GM11168 (cell line): ENCODE measurements around the gene EPHB4.

Source experiments
- in situ Hi-C: fragments of 300-500 bp; cut with MboI; formaldehyde crosslinking; loops from one replicate; pipeline ENCODE4 v1.12.0; 2022; ENCODE audit warnings: low sequenced_read_pairs; ENCODE audit not compliant: unreplicated experiment

EPHB4 gene

DNA sequence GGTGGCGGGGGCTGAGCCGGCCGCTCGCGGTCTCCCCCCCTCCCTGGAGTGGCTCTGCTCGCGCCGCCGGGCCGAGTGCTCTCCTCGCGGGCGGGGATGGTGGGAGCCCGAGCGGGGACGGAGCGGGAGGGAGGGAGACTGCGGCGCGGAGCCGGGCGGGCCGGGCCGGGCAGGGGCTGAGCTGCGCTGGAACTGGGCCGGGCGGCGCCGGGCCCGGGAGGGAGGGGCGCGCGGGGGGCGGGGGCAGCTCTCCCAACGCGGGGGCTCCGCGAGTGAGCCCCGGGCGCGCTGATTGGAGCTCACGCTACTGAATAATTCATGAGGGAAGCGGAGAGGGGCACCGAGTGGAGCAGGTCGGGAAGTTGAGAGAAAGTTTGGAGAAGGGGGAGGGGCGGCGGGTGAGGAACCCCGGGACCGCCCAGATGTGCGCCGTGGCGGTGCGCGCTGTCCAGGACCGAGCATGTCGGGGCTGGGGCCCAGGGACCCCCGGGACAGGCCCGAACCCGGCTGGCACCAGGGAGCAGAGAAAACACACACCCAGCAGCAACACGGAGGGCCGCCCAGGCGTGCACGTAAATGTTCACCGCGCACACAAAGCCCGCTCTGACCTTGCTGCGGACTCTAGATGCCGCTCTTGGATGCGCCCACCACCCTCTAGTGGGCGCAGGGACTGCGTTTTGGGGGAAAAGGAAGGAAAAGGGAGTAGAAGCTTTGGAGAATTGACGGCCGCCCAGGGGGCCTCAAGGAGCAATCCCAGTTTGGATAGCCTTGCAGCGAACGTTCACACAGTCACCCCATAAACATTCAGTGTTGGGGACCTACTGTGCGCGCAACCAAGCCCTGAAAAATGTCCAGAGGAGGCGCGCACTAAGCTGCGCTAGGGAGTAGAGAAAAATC lies at the start of gene EPHB4:
Gene EPHB4 (minus strand): TSS at position 194 of the 897 bp plus-strand sequence. CDS start 493 bp downstream, outside the sequence.
- in situ Hi-C loops, result no loop called here

GRCh38 chr7:100875356-100875751 lies 48.0 kb upstream of the EPHB4 start:
- in situ Hi-C loops, result no loop called here

- in situ Hi-C loops, result no loop called here
Measured at GRCh38 chr7:100874577-100875355, 47.4 kb upstream of the EPHB4 start, which contains the start of gene SRRT. SRRT (plus strand) TSS chr7:100875103; CDS start chr7:100875591, 488 bp downstream.

DNA sequence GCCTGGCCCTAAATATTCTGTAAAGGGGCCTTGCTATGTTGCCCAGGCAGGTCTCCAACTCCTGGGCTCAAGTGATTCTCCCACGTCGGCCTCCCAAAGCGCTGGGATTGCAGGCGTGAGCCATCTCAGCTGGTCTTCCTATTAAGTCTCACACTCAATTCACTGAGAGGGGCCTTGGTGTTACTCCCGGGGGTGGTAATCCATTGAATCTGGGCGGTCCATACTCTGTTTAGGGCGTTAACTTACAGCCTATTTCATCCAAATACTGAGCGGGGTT lies 46.9 kb upstream of the EPHB4 start:
- in situ Hi-C loops, result no loop called here

DNA sequence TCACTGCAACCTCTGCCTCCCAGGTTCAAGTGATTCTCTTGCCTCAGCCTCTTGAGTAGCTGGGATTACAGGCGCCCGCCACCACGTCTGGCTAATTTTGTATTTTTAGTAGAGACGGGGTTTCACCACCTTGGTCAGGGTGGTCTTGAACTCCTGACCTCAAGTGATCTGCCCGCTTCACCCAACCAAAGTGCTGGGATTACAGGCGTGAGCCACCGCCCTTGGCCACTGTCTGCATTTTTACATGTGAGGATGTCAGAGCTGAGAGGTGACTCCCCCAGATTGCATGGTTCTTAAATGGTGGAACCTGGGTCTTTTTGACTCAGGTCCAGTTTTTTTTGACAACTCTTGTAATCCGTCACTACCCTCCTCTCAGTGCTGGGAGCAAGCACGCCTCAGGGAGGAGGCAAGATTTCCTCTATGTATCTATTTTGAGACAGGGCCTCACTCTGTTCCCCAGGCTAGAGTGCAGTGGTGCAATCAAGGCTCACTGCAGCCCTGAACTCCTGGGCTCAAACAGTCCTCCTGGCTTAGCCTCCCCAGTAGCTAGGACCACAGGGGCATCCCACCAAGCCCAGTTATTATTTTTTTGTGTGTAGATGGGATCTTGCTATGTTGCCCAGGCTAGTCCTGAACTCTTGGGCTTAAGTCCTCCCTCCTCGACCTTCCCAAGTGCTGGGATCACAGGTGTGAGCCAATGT lies 46.4 kb upstream of the EPHB4 start:
- in situ Hi-C loops, result no loop called here

DNA sequence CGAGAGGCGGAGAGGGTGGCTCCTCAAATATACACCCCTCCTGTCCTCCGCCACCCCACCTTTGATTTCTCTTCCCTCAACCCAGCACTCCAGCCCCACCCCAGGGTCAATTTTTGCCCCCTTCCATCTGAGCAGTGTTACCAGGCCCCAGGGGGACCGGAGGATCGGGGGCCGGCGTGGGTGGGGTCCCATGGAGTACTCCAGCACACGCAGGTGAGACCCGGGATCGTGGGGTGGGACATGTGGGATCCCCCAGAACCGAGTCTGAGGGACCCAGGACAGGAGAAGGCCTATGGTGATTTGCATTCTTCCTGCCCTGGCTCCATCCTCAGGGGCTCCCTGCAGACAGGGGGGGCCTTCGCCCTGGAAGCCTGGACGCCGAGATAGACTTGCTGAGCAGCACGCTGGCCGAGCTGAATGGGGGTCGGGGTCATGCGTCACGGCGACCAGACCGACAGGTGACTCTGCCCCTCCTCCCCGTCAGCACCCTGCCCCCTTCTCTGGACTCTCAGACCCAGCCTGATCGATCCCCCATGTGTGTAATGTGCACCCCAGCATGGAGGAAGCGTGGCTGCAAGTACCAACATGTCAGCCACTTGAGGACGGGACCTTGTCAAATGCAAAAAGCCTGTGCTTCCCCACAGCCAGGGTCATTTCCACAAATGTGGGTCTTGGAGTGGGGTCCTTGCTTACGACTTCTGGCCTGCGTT lies 40.6 kb upstream of the EPHB4 start:
- in situ Hi-C loops, result no loop called here

DNA sequence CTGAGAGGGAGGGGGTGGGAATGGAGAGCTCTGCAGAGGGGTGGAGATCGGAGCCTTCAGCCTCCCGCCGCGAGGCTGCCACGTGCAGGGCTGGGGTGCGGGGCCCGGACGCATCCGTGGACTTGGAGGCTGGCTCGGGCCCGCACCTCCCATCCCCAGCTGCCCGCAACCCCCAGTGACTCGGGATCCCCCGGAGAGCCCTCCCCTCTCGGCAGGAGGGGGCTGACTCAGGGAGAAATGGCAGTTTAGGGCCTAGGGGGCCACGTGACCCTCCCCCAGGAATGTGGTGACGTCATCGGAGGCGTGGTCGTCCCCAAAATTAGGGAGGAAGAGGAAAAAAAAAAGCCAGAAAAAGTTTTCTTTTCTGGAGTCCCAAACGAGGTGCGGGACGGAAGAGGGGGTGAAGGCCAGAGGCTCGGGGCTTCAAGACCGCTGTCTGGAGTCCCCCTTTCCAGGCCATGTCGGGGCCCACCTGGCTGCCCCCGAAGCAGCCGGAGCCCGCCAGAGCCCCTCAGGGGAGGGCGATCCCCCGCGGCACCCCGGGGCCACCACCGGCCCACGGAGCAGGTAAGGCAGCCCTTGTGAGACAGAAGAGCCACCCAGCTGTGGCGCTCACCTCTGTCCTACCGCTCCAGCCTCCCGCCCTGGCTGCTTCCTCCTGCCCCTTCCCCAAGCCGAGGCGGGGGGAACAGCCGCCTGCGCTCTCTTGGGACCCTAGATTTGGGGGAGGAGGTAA lies 39.9 kb upstream of the EPHB4 start, which contains the start of gene TRIP6:
Gene TRIP6 (plus strand): TSS at position 348 of the 736 bp plus-strand sequence. CDS start 111 bp downstream, at position 459.
- in situ Hi-C loops, result no loop called here

GRCh38 chr7:100866729-100867039 lies 39.4 kb upstream of the EPHB4 start:
- in situ Hi-C loops, result no loop called here

GRCh38 chr7:100865938-100866728 lies 38.8 kb upstream of the EPHB4 start:
- in situ Hi-C loops, result no loop called here

DNA sequence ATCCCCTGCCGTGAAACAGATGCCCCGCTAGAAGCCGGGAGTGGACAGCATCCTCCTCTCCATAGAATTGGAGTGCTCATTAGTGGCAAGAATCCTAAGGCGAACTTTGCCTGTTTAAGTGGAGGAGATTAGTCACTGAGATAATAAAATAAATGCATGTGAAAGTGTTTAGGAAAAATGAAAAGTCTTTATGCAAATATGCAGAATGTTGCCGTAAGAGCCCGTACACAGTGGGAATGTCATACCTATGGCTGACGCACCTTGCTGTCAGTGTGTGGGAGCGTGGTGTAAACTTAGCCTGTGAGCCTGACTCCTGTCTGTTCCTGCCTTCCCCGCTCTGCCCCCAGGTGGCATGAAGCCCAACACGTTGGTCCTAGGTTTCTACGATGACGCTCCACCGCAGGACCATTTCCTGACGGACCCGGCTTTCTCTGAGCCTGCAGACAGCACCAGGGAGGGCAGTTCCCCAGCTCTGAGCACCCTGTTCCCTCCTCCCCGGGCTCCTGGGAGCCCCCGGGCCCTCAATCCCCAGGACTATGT lies 38.1 kb upstream of the EPHB4 start:
- in situ Hi-C loops, result no loop called here

- in situ Hi-C loops, result no loop called here
Measured at GRCh38 chr7:100864263-100864845, 37.0 kb upstream of the EPHB4 start.

- in situ Hi-C loops, result no loop called here
Measured at GRCh38 chr7:100863406-100863950, 36.2 kb upstream of the EPHB4 start.

GRCh38 chr7:100861616-100861985 lies 34.3 kb upstream of the EPHB4 start:
- in situ Hi-C loops, result no loop called here

DNA sequence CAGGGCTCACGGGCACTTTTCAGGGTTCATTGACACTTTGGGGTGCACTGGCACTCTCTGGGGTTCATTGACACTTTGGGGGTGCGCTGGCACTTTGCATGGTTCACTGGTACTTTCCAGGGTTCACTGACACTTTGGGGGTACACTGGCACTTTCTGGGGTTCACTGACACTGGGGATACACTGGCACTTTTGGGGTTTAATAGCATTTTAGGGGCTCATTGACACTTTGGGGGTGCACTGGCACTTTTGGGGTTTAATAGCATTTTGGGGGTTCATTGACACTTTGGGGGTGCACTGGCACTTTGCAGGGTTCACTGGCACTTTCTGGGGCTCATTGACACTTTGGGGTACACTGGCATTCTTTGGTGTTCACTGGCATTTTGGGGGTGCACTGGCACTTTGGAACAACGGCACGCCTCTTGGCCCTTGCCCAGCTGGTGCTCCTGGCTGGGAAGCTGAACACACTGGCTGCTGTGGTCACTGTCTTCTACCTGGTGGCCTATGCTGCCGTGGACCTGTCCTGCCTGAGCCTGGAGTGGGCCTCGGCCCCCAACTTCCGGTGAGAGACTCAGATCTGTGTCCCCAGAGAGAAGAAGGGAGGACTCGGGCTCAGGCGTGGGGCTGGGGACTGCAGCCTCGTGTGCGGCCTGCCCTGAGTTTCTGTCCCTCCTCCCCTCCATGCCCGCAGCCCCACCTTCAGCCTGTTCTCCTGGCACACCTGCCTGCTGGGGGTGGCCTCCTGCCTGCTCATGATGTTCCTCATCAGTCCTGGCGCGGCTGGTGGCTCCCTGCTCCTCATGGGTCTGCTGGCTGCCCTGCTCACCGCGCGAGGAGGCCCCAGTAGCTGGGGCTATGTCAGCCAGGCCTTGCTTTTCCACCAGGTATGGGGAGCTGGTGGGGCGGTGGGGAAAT lies 33.6 kb upstream of the EPHB4 start:
- in situ Hi-C loops, result no loop called here

DNA sequence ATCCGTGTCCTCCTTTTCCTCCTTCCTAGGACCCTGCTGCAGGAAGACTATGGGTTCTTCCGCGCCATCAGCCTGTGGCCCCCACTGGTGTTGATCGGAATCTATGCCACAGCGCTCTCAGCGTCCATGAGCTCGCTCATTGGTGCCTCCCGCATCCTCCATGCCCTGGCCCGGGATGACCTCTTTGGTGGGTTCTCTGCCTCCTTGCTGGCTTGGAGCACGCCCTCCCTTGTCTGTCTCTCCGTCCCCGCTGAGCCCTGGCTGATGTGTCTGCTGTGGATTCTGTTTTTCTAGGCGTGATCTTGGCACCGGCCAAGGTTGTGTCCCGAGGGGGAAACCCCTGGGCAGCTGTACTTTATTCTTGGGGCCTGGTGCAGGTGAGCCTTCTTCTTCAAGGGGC lies 32.5 kb upstream of the EPHB4 start:
- in situ Hi-C loops, result no loop called here

- in situ Hi-C loops, result no loop called here
Measured at GRCh38 chr7:100856871-100857282, 29.6 kb upstream of the EPHB4 start.

GRCh38 chr7:100855515-100855914 lies 28.2 kb upstream of the EPHB4 start:
- in situ Hi-C loops, result no loop called here
